A673 (cell line): ENCODE results near the gene ARPC1A. TPM values are rescaled to one million over a fixed set of nuclear protein-coding genes. Genes with fewer than 3 reads are reported as not detected.
A peak's percentile ranks its signal among the peaks of the same experiment; 100 is the strongest.
"Not testable (repeated sequence)": the region's sequence is repeated elsewhere in the genome, so short reads cannot be mapped to it uniquely, and the experiment has no call there.

Experiments used
- BruUV-seq: library from RNA; stranded (reverse); fragments of 400-500 nt; replicated peaks from 2 replicates; lab custom pipeline; 2021; lab: Mats Ljungman, UMichigan
- CTCF ChIA-PET: fragments of 300-600 bp; sonication (Branson Sonifier 250); formaldehyde crosslinking; loops from one replicate; lab custom pipeline; 2022; ENCODE audit warnings: antibody characterized with exemption; lab: Charles Lee
- POLR2A ChIA-PET: fragments of 300-600 bp; sonication (Branson Sonifier 250); formaldehyde crosslinking; loops from one replicate; lab custom pipeline; 2022; ENCODE audit warnings: antibody characterized with exemption; ENCODE audit not compliant: low non-redundant PET; lab: Charles Lee
- DNase-seq: peaks from one replicate; pipeline ENCODE4 v3.0.0-alpha.2; 2015; ENCODE audit warnings: low spot score
- H3K27ac ChIP-seq: fragments of 200-600 bp; sonication (generic); 2 replicates; pipeline ENCODE4 v1.5.1; 2016; ENCODE audit warnings: mixed run types, low read depth, mild to moderate bottlenecking, mixed read lengths, antibody characterized with exemption, low read length; ENCODE audit not compliant: poor library complexity, severe bottlenecking
- H3K27me3 ChIP-seq: fragments of 200-600 bp; sonication (generic); replicated peaks from 2 replicates; pipeline ENCODE4 v1.6.1; 2017; ENCODE audit warnings: mixed run types, low read depth, mild to moderate bottlenecking, mixed read lengths, antibody characterized with exemption, low read length; ENCODE audit not compliant: insufficient read depth, poor library complexity
- H3K36me3 ChIP-seq: fragments of 200-600 bp; sonication (generic); 2 replicates; pipeline ENCODE4 v1.6.1; 2016; ENCODE audit warnings: mixed run types, mild to moderate bottlenecking, mixed read lengths, antibody characterized with exemption, low read length; ENCODE audit not compliant: insufficient read depth, poor library complexity, severe bottlenecking
- H3K4me1 ChIP-seq: fragments of 200-600 bp; sonication (generic); 2 replicates; pipeline ENCODE4 v1.6.1; 2017; ENCODE audit warnings: mixed run types, mild to moderate bottlenecking, mixed read lengths, antibody characterized with exemption, low read length; ENCODE audit not compliant: insufficient read depth, poor library complexity, severe bottlenecking
- H3K4me3 ChIP-seq: fragments of 200-600 bp; sonication (generic); 2 replicates; pipeline ENCODE4 v1.5.1; 2016; ENCODE audit warnings: low read depth, mixed run types, mild to moderate bottlenecking, mixed read lengths, low read length; ENCODE audit not compliant: poor library complexity, severe bottlenecking
- H3K9me3 ChIP-seq: fragments of 200-600 bp; sonication (generic); 2 replicates; pipeline ENCODE4 v1.6.1; 2016; ENCODE audit warnings: mixed run types, low read depth, mild to moderate bottlenecking, mixed read lengths, antibody characterized with exemption, low read length; ENCODE audit not compliant: poor library complexity, severe bottlenecking
- EZH2 ChIP-seq: fragments of 200-600 bp; sonication (generic); IDR thresholded peaks from 2 replicates; pipeline ENCODE4 v1.6.1; 2017; ENCODE audit warnings: borderline replicate concordance, low read depth, mild to moderate bottlenecking, mixed read lengths, antibody characterized with exemption, low read length; ENCODE audit not compliant: poor library complexity, severe bottlenecking
- intact Hi-C: fragments of 100-400 bp; cut with micrococcal nuclease; formaldehyde crosslinking; loops from one replicate; pipeline ENCODE4 v1.10.0; 2022; ENCODE audit not compliant: unreplicated experiment
- total RNA-seq: library from RNA; stranded (reverse); gene quantifications from 2 replicates; pipeline ENCODE4 v1.2.3, GENCODE V29; 2021
- TF ChIP-seq, protein P1 (sequence below): fragments of 300-800, 200-600 bp; sonication (generic); conservative IDR thresholded peaks from 2 replicates; pipeline ENCODE4 v1.5.1; 2017; ENCODE audit warnings: low read depth, mild to moderate bottlenecking, antibody characterized with exemption, low read length, moderate library complexity, mixed read lengths

Gene ARPC1A
- total RNA-seq, 1 experiment from 2014 or later = 167 TPM

DNA sequence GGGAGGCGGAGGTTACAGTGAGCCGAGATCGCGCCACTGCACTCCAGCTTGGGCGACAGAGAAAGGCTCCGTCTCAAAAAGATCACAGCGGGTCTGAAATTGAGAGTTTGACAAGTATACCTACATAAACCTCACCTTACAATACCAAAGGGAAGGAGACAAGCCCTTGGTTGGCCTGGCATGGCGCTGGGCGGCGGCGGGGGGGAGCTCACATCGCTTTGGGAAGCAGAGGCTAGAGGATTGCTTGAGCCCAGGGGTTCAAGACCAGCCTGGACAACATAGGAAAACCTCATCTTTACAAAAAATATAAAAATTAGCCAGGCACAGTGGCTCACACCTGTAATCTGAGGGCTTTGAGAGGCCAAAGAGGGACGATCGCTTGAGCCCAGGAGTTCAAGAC, 1.1 kb upstream of the ARPC1A start:
- CTCF ChIA-PET = interaction anchor here (0.6 kb wide), 1 partner anchor 192 kb away, joined by 3 read pairs; no protein-coding TSS in a partner anchor
- intact Hi-C loops = no loop called here
- Histone ChIP-seq H3K4me3 (peak overlapping the region; percentile 77), H3K4me1 (peaks cover 4% of the 10 kb centered on the region), H3K27me3 (no peaks in the 10 kb centered on the region), H3K9me3 (no peaks in the 10 kb centered on the region), H3K36me3 (no peaks in the 10 kb centered on the region), H3K27ac (peak overlapping the region; percentile 84)
- TF ChIP-seq, protein P1, sequence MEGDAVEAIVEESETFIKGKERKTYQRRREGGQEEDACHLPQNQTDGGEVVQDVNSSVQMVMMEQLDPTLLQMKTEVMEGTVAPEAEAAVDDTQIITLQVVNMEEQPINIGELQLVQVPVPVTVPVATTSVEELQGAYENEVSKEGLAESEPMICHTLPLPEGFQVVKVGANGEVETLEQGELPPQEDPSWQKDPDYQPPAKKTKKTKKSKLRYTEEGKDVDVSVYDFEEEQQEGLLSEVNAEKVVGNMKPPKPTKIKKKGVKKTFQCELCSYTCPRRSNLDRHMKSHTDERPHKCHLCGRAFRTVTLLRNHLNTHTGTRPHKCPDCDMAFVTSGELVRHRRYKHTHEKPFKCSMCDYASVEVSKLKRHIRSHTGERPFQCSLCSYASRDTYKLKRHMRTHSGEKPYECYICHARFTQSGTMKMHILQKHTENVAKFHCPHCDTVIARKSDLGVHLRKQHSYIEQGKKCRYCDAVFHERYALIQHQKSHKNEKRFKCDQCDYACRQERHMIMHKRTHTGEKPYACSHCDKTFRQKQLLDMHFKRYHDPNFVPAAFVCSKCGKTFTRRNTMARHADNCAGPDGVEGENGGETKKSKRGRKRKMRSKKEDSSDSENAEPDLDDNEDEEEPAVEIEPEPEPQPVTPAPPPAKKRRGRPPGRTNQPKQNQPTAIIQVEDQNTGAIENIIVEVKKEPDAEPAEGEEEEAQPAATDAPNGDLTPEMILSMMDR = no peak
- TF ChIP-seq EZH2 = no peak
- POLR2A ChIA-PET = no interaction called here
- BruUV-seq = no TSS peak
- DNase-seq = no peak

DNA sequence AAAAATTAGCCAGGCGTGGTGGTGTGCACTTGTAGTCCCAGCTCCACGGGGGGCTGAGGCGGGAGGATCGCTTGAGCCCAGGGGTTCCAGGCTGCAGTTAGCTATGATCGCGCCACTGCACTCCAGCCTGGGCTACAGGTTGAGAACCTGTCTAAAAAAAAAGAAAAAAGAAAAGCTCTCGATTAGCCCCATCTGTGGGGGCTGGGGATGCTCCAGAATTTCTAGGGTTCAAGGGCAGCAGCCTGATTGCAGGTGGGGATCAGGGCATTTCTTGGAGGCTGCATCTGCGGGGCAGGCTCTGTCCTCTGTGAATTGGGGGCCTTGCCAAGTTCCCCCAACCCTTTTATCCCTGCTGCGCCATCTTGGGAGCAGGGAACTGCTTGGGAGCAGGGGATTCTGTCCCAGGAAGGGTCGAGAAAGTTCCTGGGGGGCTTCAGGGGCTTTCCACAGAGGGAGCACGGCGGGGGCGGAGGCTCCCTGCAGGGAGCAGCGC, 651 bp upstream of the ARPC1A start:
- peak overlapping the region; percentile 77 for H3K4me3 ChIP-seq
- H3K27me3 ChIP-seq = no peaks in the 10 kb centered on the region
- CTCF ChIA-PET = interaction anchor here (0.6 kb wide), 1 partner anchor 192 kb away, joined by 3 read pairs; no protein-coding TSS in a partner anchor
- H3K36me3 ChIP-seq = no peaks in the 10 kb centered on the region
- TF ChIP-seq, protein P1 = no peak
- no peak for TF ChIP-seq EZH2
- TSS peak; percentile 89 for BruUV-seq
- DNase-seq = peak; percentile 17
- intact Hi-C loops = no loop called here
- H3K27ac ChIP-seq = peak overlapping the region; percentile 84
- no peaks in the 10 kb centered on the region for H3K9me3 ChIP-seq
- POLR2A ChIA-PET = no interaction called here
- H3K4me1 ChIP-seq = peaks cover 4% of the 10 kb centered on the region

DNA sequence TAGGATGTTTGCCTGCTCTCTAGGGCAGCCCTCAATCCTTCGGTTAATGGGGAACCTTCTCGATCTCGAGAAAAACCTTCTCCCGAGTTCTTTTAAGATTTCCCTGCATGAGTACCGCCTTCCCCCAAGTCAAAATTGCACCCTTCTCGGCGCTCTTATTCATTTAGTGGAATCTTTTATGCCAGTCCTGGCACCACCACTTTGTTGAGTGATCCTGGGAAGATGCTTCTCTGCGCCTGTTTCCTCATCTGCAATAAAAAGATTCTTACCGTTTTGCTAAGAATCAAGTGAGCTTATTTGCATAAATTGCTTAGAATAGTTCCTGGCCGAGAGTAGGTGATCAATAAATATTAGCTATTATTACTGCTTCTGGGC, 697 bp downstream of the ARPC1A start:
- peak overlapping the region; percentile 84 for H3K27ac ChIP-seq
- TF ChIP-seq, protein P1 = no peak
- no TSS peak for BruUV-seq
- peaks cover 4% of the 10 kb centered on the region for H3K4me1 ChIP-seq
- no peaks in the 10 kb centered on the region for H3K36me3 ChIP-seq
- intact Hi-C loops = no loop called here
- no peaks in the 10 kb centered on the region for H3K27me3 ChIP-seq
- peak overlapping the region; percentile 77 for H3K4me3 ChIP-seq
- POLR2A ChIA-PET = interaction anchor here (0.7 kb wide), 1 partner anchor 26 kb away, joined by 9 read pairs; no protein-coding TSS in a partner anchor
- no peaks in the 10 kb centered on the region for H3K9me3 ChIP-seq
- no peak for DNase-seq
- CTCF ChIA-PET = no interaction called here

DNA sequence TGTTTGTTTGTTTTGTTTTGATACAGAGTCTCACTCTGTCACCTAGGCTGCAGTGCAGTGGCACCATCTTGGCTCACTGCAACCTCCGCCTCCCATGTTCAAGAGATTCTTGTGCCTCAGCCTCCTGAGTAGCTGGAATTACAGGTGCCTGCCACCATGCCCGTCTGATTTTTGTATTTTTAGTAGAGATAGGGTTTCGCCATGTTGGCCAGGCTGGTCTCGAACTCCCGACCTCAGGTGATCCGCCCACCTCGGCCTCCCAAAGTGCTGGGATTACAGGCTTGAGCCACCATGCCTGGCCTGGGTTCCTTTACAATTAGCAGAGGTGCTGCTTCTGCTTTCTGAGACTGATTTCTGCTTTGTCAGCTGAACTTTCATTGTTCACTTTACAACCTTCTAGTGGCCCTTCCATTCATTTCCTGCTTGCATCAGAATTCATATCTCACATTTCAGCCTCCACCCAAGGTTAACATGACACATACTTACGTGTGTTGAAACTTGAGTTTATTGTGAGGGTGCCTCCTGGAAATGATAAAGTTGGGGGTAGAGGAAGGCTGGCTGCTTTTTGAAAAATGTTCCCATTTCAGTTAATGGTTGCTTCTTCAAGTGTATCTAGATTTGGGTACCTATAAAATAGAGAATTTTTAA, 4.7 kb downstream of the ARPC1A start:
- H3K4me1 ChIP-seq, H3K4me3 ChIP-seq, H3K9me3 ChIP-seq, H3K27me3 ChIP-seq, intact Hi-C loops, POLR2A ChIA-PET, BruUV-seq, CTCF ChIA-PET: not testable (repeated sequence)
- Histone ChIP-seq H3K36me3 (peaks cover 16% of the 10 kb centered on the region), H3K27ac (peak overlapping the region; percentile 39)
- peak; percentile 46 for DNase-seq
